Kidney epithelial cell (primary cell): ENCODE results near the gene BDKRB1. TPM values are rescaled to one million over a fixed set of nuclear protein-coding genes. Genes with fewer than 3 reads are reported as not detected.

ENCODE experiments used
- DNase-seq: peaks from one replicate; pipeline ENCODE4 v3.0.0-alpha.2; 2010; ENCODE audit warnings: low read depth
- H3K27me3 ChIP-seq: 2 replicates; pipeline ENCODE4 v1.6.0; 2011; ENCODE audit warnings: low read length; ENCODE audit not compliant: control insufficient read depth, insufficient read depth
- H3K36me3 ChIP-seq: 2 replicates; pipeline ENCODE4 v1.5.1; 2011; ENCODE audit warnings: low read length; ENCODE audit not compliant: control insufficient read depth, insufficient read depth
- H3K4me3 ChIP-seq: 2 replicates; pipeline ENCODE4 v1.5.1; 2011; ENCODE audit warnings: low read depth, mild to moderate bottlenecking, control low read depth, low read length
- total RNA-seq: library from RNA; depleted of rRNA; stranded (reverse); fragments of >200 nt; gene quantifications from 2 replicates; pipeline ENCODE4 v1.2.3, GENCODE V29; 2015
- TF ChIP-seq, protein P1 (sequence below): IDR thresholded peaks from 2 replicates; pipeline ENCODE4 v1.5.1; 2011; ENCODE audit warnings: mild to moderate bottlenecking, moderate library complexity, low read length, control low read depth, inconsistent platforms; ENCODE audit not compliant: insufficient read depth, poor library complexity, severe bottlenecking

Gene BDKRB1
- total RNA-seq, 1 donor from 2014 or later: 0.17 TPM

DNA sequence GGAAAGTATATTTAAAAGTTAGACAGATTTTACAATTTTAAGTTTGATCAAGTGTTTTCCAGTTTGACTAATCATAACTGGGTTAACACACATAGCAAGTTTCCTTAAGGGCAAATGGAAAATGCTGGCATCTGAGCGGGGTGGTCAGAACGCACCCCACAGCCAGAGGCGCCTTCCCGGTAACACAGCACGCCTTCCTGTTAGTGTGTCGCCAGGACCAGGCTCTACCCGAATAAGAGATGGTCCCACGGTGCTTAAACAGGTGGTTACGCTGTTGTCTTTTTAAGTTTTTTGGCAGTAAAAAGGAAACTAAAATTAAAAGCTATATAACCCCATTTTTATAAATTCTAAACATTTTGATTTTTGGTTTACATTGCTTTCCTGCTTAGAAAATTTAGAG, 28.0 kb downstream of the BDKRB1 start:
- no peaks in the 10 kb centered on the region for H3K27me3 ChIP-seq
- H3K4me3 ChIP-seq: no peak overlapping the region
- DNase-seq: no peak
- TF ChIP-seq, protein P1, sequence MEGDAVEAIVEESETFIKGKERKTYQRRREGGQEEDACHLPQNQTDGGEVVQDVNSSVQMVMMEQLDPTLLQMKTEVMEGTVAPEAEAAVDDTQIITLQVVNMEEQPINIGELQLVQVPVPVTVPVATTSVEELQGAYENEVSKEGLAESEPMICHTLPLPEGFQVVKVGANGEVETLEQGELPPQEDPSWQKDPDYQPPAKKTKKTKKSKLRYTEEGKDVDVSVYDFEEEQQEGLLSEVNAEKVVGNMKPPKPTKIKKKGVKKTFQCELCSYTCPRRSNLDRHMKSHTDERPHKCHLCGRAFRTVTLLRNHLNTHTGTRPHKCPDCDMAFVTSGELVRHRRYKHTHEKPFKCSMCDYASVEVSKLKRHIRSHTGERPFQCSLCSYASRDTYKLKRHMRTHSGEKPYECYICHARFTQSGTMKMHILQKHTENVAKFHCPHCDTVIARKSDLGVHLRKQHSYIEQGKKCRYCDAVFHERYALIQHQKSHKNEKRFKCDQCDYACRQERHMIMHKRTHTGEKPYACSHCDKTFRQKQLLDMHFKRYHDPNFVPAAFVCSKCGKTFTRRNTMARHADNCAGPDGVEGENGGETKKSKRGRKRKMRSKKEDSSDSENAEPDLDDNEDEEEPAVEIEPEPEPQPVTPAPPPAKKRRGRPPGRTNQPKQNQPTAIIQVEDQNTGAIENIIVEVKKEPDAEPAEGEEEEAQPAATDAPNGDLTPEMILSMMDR: no peak
- H3K36me3 ChIP-seq: no peaks in the 10 kb centered on the region

DNA sequence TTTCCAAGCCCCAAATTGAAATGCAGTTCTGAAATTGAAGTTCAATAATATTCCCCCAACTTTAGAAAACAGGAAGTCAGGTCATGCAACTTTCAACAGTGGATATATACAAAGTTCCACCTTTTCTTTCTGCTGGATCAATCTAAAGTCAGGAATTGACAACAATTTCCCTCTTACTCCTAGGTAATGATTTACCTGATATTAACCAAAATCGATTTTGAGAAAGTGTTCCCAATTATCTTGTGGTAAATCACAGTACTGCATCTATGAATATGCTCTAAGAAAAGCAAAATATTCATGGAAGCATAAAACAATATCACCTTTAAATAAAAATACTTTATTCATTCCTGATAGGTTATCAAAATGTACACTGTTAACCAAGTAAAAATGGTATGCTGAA, 28.4 kb downstream of the BDKRB1 start:
- TF ChIP-seq, protein P1: no peak
- Histone ChIP-seq H3K27me3 (no peaks in the 10 kb centered on the region), H3K4me3 (no peak overlapping the region), H3K36me3 (no peaks in the 10 kb centered on the region)
- DNase-seq: no peak

DNA sequence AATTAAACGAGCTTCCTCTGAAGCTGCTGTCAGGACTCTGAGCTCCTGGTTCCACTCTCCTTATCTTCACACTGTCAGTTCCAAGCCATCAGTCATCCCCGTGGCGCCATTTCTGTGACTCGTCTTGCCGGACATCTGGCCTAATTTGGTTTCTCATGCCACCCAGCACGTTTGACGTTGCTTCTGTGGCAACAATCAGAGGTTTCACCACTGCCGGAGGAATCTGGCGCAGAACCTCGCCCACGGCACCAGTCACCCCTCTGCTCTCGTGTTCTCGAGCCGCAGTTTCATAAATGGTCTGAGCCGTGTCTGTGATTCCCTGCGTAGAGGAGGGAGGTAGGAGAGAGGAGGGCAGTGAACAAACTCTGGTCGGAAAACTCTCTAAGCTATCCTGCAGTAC, 29.7 kb downstream of the BDKRB1 start:
- Histone ChIP-seq H3K27me3 (no peaks in the 10 kb centered on the region), H3K36me3 (peaks cover 1% of the 10 kb centered on the region), H3K4me3 (no peak overlapping the region)
- DNase-seq: no peak
- TF ChIP-seq, protein P1: no peak

DNA sequence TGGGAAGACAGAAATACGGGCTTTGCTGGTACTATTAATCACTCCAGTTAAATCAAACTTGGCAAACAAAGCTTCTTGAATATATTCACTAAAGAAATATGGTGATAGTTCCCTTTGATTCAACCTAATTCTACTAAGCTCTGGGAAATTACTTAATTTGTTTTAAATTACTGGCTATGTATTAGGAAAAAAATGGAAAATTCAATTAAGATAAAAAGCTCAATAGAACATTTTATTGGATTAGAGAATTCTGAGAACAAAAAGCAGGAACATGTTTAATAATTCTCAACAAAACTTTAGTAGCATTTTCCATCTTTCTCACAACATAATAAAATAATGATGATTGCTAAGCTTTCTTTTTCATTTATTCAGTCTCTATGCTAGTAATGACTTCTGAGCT, 30.2 kb downstream of the BDKRB1 start:
- Histone ChIP-seq H3K4me3 (no peak overlapping the region), H3K27me3 (no peaks in the 10 kb centered on the region), H3K36me3 (peaks cover 1% of the 10 kb centered on the region)
- no peak for DNase-seq
- TF ChIP-seq, protein P1: no peak

DNA sequence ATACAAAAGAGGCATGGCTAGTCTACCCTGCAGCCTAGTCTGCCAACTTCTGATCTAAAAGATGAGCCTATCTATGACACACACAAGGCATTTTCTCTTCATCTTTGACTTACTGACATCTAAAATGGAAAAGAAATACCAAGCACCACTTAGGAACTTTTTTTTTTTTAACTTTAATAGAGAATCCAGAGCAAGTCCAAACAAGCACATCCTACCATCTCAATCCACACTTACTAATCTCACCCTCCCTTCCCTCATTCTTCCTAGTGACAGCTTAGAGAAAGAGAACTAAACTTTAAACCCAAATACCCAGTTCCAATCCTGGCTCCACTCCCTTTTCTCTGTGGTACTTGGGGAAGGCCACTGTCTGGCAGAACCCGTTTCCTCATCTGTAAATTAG, 31.8 kb downstream of the BDKRB1 start:
- H3K36me3 ChIP-seq: peaks cover 1% of the 10 kb centered on the region
- TF ChIP-seq, protein P1: no peak
- DNase-seq: no peak
- H3K4me3 ChIP-seq: no peak overlapping the region
- no peaks in the 10 kb centered on the region for H3K27me3 ChIP-seq

DNA sequence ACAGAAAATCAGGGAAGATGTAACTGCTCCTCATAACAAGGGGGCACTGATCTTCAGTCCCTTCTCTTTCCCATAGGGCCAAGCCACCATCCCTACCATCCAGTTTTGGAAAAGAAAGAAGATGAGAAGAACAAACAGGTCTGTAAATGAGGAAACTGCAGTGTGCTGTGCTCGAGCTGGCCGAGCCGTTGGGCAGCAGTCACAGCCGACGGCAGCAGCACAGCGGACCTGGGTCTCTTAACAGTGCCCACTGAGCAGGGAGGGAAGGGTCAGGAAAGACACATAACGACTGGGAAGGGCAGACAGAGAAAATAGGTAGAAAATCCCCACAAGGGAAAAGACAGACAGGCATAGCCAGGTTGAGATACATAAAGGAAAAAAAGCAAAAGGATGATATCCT, 38.2 kb downstream of the BDKRB1 start:
- peaks cover 1% of the 10 kb centered on the region for H3K36me3 ChIP-seq
- no peak overlapping the region for H3K4me3 ChIP-seq
- DNase-seq: no peak
- TF ChIP-seq, protein P1: no peak
- H3K27me3 ChIP-seq: no peaks in the 10 kb centered on the region
